Measurements from ENCODE around the gene CCDC127.

CCDC127 gene

GRCh38 chr5:161803-162110 lies 56.2 kb downstream of the CCDC127 start:
- no peak for TF ChIP-seq PATZ1 (CRISPR knock-in tag; IDR thresholded peaks at IDR 0.05; ENCODE audit: borderline replicate concordance)
- TF ChIP-seq BACH2 (CRISPR knock-in tag; IDR thresholded peaks at IDR 0.05; ENCODE audit: borderline replicate concordance) = no peak
- no peak for TF ChIP-seq CSDC2 (CRISPR knock-in tag; IDR thresholded peaks at IDR 0.05)
- no peak for TF ChIP-seq ZNF70 (CRISPR knock-in tag; IDR thresholded peaks at IDR 0.05)
- no peak for TF ChIP-seq PPARA (CRISPR knock-in tag; IDR thresholded peaks at IDR 0.05; ENCODE audit: borderline replicate concordance)
- TF ChIP-seq CSRNP3 (CRISPR knock-in tag; IDR thresholded peaks at IDR 0.05) = no peak
- TF ChIP-seq TOX (CRISPR knock-in tag; IDR thresholded peaks at IDR 0.05; ENCODE audit: borderline replicate concordance) = no peak
- no peak for TF ChIP-seq ZNF8 (CRISPR knock-in tag; IDR thresholded peaks at IDR 0.05)
- no peak for TF ChIP-seq ZFP3 (CRISPR knock-in tag; IDR thresholded peaks at IDR 0.05)
- TF ChIP-seq OSR1 (CRISPR knock-in tag; IDR thresholded peaks at IDR 0.05) = no peak
- no peak for TF ChIP-seq RARB (CRISPR knock-in tag; IDR thresholded peaks at IDR 0.05)
- TF ChIP-seq ZNF565 (CRISPR knock-in tag; conservative IDR thresholded peaks at IDR 0.05; ENCODE audit: low read depth) = no peak
- TF ChIP-seq TCF4 (CRISPR knock-in tag; IDR thresholded peaks at IDR 0.05; ENCODE audit: borderline replicate concordance) = no peak
- no peak for TF ChIP-seq ISL1 (CRISPR knock-in tag; IDR thresholded peaks at IDR 0.05)
- no peak for TF ChIP-seq ZFP30 (CRISPR knock-in tag; IDR thresholded peaks at IDR 0.05)
- no peak for TF ChIP-seq CREB5 (CRISPR knock-in tag; IDR thresholded peaks at IDR 0.05; ENCODE audit: low read depth)
- ATAC-seq = no peak

- no peak for TF ChIP-seq SNAI2 (CRISPR knock-in tag; IDR thresholded peaks at IDR 0.05)
- TF ChIP-seq ISL1 (CRISPR knock-in tag; IDR thresholded peaks at IDR 0.05) = no peak
- TF ChIP-seq PATZ1 (CRISPR knock-in tag; IDR thresholded peaks at IDR 0.05; ENCODE audit: borderline replicate concordance) = no peak
- no peak for TF ChIP-seq TOX (CRISPR knock-in tag; IDR thresholded peaks at IDR 0.05; ENCODE audit: borderline replicate concordance)
- no peak for TF ChIP-seq PPARA (CRISPR knock-in tag; IDR thresholded peaks at IDR 0.05; ENCODE audit: borderline replicate concordance)
- no peak for TF ChIP-seq TCF4 (CRISPR knock-in tag; IDR thresholded peaks at IDR 0.05; ENCODE audit: borderline replicate concordance)
- TF ChIP-seq TSHZ2 (CRISPR knock-in tag; IDR thresholded peaks at IDR 0.05) = no peak
- TF ChIP-seq CREB5 (CRISPR knock-in tag; IDR thresholded peaks at IDR 0.05; ENCODE audit: low read depth) = no peak
- no peak for TF ChIP-seq CSDC2 (CRISPR knock-in tag; IDR thresholded peaks at IDR 0.05)
- no peak for TF ChIP-seq ZFP3 (CRISPR knock-in tag; IDR thresholded peaks at IDR 0.05)
- no peak for TF ChIP-seq CSRNP3 (CRISPR knock-in tag; IDR thresholded peaks at IDR 0.05)
- no peak for TF ChIP-seq ZNF565 (CRISPR knock-in tag; conservative IDR thresholded peaks at IDR 0.05; ENCODE audit: low read depth)
- TF ChIP-seq ZNF8 (CRISPR knock-in tag; IDR thresholded peaks at IDR 0.05) = no peak
- no peak for TF ChIP-seq RARB (CRISPR knock-in tag; IDR thresholded peaks at IDR 0.05)
- no peak for TF ChIP-seq ARNTL (CRISPR knock-in tag; IDR thresholded peaks at IDR 0.05; ENCODE audit: borderline replicate concordance, low read depth)
- TF ChIP-seq BACH2 (CRISPR knock-in tag; IDR thresholded peaks at IDR 0.05; ENCODE audit: borderline replicate concordance) = no peak
- ATAC-seq = no peak
Measured at GRCh38 chr5:160921-161802, 56.8 kb downstream of the CCDC127 start.
